Fibroblast of the conjunctiva (primary cell): Measurements from ENCODE around the gene BRINP2.

Experiments
- DNase-seq: peaks from one replicate; pipeline ENCODE4 v3.0.0-alpha.2; 2010; ENCODE audit warnings: low read depth

The BRINP2 gene

DNA sequence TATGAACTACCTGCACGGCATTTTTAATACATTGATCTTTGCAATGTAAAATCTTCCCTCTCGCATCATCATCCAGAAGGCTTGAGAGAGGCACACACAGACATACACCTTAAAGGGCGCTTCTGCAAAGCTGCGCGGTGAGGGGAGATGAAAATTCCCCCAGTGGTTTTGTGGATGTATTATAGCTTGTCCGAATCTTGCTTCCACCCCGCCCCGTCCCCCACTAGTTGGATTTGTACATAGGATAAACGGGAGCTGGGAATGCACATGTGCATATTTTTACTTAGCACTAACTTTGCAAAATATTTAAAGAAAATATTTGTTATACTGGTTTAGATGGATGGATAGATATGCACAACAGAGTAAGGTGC lies 5.7 kb upstream of the BRINP2 start:
- DNase-seq = no peak

DNA sequence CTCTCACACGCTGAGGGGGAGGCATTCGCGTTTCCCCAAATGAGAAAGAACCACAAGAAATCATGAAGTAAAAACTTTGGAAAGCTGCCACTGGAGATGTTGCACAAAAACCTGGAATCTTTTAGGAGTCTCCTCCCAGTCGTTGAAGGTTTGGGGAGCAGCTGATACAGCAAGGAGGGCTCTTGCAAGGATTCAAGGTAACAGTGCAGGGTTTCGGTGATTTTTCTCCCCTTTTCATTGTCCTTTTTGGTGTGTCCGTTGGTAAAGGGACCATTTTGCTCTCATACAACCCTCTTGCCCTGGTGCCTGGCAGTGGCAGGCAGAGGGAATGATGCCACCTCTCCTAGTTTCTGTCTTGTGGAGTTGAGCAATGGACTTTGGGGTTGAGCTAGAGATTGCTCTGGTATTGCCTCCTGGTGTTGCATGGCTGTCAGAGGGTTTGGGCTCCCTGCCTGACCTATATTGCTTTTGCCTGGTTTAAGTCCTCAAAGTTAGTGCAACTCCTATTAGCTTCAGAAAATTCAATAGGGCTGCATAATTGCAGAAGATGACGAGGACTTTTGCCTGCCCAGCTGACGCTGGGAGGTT lies 872 bp downstream of the BRINP2 start:
- DNase-seq = no peak

DNA sequence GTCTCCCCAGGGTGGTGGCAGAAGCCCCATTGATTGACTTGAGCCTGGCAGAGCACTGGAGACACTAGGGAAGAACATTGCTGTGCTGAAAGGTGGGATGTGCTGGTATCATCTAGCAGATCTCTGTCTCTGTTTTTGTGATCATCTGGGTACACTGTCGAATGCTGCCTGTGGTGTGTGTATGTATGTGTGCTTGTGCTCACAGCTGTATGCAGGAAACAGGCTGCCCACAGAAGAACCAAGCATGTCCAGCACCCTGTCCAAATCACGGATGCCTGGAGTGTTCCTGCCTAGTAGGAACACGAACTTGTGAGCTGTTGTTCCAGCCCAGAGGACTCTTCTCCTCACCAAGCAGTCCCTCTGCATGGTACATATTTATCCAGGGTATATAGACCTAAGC lies 1.5 kb downstream of the BRINP2 start:
- DNase-seq = no peak

DNA sequence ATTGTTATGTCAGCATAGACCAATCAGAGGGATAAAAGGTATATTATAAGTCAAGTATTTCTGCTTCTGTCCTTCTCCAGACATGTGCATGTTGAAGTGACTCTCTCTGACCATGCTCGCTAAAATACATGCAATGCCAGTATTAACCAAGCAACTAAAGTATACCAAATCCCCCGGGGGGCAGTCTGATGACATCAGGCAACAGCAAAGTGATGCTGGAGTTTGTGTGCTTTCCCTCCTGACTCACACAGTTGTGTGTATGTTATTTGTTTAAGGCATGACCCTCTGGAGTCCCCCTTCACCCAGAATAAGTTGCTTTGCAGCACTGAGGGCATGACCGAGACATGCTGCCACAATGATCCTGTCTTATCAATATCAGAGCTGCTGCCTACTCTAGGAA lies 2.1 kb downstream of the BRINP2 start:
- no peak for DNase-seq

DNA sequence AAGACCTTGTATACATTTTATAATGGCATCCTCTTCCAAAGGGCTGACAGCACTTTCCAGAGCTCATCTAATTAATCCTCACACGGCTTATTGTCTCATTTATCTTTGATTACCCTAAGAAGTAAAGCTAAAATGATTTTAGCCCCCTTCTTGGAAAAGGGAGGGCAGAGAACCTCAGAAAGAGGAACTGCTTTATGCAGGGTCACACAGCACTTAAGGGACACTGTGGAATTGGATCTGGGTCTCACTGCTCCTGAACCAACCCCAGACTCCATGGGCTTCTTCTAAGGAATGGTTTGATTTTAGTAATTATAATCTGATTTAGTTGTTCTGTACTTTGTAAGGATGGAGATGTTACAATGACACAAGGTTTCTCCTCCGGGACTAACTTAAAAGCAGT lies 3.2 kb downstream of the BRINP2 start:
- no peak for DNase-seq

DNA sequence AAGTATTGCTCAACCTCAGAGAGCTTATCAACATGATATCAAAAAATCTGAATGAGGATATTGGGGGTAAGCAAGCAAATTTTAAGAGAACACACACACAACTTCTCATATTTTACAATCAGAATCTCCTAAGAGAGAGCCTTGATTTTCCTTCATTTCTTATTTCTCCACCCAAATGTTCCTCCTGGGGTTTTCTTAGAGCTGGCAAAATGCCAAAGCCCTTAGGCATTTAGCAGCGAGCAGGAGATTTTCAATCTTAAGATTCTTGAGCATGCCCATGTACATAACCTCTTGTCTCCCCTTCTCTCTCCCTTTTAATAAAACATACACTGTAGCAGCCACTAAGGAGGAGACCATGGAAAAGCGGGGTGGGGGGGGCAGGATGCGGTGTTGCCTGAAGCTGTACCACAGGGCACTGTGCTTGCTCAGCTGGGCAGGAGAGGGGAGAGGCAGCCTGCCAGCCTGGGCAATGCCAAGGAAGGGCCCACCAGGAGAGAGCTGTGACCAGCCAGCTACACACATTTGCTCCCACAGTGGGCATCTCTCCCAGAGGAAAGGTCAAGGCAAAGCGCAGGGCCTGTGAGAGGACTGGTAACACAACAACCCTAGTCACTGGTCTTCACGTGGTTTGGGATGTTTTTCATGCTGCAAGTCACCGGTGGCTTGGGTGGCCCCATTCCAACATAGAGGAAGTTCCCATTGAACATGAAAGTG lies 4.3 kb downstream of the BRINP2 start:
- DNase-seq = no peak

DNA sequence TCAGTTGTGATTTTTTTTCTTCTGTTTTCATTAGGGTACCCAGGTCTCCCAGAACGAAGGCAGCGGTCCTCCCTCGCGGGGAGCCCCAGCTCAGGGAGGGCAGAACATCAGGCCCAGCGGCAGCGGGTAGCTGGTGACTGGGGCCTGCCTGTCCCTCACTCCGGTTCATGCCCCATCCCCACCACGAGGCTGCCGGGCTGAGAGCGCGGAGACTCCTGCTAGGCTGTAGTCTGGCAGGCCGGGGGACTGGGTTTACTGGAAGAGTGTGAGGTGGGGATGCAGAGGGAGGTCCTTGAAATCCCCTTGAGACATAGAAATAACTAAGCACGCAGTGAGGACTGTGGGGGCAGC lies 10.5 kb downstream of the BRINP2 start:
- DNase-seq = no peak

DNA sequence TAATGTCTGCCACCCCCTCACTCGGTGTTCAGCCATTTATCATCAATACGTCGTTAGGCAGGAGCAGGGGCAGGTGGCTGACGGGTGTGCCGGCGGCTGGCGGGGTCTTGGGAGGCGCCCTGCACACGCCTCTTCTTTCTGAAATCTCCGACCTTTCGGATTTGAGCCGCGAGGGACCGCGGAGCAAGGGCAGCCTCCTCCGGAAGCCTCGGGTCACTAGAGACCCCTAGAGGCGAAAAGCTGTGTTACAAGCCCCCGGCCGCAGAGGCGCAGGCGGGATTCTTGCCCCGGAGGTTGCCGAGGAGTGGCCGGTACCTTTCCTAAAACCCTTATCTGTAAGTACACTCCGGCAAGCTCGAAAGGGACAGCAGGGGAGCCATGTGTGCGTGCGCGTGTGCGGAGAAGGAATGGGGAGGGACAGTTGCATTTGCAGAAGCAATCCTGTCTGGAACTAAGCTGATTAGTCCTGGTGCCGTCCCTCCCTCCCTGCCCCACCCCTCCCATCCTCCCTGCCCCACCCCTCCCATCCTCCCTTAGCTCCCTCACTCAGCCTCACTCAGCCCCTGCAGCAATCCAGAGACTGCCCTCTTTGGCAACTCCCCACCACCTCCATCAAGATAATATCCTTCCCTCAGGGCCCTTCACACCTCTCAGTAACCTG lies 11.0 kb downstream of the BRINP2 start:
- DNase-seq = peak; percentile 10

DNA sequence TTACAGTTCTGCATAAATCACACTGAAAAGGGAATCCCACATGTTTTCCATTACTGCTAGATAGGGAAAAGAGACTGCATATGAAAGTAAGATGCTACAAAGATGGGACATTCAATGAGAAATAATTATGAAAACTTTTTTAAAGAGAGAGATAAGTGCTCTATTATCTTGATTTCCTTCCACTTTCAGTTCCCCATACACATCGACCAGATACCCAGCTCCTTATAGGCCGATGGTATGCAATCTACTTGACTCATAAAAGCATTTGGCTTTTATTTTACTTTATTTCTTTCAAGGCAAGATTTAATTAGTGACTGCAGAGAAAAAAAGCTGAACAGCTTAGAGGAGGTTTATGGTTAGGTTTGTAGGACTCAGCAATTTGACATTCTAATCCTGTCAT lies 13.1 kb downstream of the BRINP2 start:
- DNase-seq = no peak

DNA sequence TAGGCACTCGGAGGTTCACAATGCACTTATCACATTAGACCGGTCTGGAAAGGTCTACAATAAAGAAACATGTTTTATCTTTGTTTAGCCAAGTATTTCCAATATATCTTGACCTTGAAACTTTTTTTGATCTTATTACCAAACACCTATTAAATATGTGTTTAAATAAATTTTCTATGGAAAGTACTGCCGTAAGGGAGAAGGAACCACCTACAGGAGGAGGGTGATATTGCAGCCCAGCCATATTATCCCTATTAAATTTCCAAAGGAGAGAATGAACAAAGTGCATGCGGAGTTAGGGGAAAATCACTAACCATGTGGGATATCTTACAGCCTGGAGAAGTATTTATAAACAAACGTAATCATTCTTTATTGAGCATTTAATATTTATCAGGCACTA lies 14.5 kb downstream of the BRINP2 start:
- no peak for DNase-seq

DNA sequence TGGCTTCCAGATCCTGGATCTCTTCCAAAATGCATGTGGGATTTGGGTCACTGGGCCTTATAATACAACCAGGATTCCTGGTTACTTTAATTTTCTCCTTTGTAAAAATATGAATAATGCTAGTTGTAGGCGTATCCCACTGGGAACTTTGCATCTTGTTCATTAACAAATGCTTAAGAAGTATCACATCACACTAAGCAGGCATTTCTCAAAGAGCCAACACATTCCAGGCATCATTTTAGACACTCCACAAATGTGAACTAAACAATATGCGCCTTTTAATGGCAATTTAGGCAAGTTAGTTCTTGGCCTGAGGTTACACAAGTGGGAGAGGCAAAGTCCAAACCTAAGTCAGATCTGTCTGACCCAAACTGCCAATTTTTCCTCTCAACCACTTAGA lies 15.9 kb downstream of the BRINP2 start:
- no peak for DNase-seq

DNA sequence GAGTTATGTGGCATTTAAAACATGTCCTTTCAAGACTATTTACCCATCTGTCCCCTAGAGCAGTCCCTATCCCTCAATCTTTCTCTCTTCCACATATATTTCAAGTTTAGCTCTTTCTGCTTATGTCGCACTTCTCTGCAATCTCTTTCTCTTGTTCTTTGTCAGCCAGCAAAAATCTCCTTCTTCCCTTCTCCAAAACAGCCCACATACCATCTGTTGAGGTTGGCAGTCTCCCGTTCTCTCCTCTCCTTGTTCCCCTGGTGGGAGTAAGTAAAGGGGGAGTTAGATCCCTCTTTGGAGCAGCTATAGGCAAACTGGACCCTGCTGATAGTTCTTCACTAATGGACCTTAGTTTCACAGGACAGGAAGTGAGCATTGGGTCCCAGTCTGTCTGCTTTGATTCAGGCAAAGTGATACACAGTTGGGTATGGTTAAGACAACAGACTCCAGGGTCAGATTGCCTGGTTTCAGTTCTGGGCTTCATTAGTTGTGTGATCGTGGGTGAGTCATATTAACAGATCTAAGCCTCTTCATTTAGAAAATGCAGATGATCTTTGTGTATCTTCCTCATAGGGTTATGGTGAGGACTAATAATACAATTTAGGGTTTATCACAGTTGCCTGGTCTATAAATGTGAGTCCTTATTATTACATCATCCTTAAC lies 19.7 kb downstream of the BRINP2 start:
- no peak for DNase-seq

DNA sequence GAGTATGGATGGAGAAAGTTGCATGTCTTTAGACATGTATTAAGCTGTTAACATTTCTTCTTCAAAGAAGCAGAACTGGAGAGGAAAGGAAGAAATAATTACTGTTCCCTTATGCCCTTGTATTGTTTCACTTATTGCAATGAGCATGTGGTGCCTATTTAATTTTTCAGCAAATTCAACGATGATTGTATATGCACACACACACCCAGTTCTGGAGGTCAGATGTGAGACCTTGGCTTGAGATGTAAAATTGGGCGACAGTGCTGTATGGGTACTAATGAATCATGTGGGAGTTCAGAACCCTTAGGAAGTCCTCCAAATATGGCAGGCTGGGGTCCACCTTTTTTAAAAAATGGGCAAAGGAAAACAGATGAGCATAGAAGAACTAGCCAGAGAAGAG lies 27.5 kb downstream of the BRINP2 start:
- DNase-seq = no peak

DNA sequence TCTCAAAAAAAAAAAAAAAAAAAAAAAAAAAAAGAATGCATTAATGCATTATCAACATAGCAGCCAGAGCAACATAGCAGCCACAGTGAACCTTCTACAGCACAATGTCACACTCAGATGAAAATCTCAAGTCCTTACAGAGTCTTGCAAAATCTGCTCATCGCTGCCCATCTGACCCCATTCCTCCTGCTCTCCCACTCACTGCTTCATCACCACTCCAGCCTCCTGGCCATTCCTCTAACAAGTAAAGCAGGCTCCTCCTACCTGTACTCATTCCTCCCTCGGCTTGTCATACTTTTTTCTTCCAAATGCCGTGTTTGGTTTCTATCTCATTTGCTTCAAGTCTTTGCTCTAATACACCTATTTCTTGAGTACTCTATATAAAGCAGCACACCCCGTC lies 29.5 kb downstream of the BRINP2 start:
- DNase-seq = no peak

DNA sequence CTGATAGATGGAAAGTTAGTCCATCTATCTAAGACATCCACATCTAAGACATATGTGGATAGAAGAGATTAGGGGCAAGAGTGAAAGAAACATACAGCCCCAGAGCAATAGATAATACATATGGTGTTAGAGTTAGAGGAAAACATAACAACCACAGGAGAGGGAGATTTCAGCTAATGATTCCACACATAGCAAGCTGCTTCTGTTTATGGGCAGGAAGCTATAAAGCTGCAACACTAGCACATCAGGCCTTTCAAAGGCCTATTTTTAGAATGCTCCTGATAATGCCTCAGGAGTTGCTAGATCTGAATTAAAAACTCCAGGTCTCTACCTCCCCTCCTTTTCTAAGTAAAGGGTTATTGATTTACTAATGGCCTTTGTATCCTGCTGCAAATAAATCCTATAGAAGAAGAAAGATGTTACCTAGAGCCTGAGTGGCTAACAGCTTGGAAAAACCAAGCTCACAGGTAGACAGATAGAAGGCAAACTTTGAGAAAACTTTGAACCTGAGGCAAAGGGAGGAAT lies 36.1 kb downstream of the BRINP2 start:
- no peak for DNase-seq

DNA sequence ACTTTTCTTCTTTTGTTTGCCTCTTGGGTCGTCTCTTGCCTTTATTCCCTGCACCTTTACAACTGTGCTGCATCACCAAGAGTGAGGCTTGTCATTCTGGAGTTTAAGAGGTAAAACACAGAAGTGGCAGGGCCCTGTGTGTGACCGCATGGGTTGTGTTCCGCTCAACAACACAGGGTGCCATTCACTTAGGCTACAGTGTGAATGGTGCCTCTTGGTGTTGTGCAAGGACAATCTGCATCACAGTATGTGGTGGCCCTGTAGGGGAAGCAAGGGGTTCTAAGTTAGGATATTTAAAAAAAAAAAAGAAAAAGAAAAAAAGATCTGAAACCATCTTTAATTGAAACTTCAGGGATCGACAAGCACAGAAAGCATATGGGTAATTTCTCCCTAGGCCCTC lies 38.2 kb downstream of the BRINP2 start:
- DNase-seq = no peak

DNA sequence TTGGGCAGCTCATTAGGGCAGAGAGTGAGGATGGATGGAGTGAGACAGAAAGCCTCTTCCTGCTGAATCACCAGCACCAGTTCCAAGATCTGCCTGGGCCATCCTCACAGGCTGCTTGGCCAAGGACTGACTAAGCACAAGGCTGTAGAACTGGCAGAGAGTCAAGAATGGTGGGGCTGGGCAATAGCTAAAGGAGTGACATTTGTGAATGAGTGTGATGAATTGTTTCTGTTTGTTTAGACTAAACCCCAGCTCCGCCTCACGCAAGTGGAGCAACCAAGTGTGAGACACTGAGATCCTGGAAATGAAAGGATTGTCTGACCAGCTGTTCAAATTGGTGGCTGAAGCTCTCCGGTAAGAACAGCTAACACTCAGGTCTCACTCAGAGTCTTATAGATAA lies 38.6 kb downstream of the BRINP2 start:
- DNase-seq = peak; percentile 98

DNA sequence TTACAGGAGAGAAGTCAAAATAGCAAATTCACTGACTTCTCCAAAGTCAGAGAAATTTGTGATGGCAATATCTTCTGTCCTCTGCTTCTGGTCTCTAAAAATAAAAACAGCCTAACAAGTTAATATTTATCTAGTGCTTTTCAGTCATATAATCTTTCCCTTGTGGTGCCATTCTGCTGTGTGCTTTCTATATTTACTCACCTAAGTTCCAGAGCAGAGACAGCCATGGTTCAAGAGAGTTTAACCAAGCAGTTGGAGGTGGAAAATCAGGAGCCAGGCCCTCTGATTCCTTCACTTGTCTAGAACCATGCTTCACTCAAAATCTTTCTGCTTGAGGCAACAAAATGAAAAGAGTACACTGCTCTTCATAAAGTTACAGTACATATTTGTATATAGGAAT lies 39.3 kb downstream of the BRINP2 start:
- no peak for DNase-seq

DNA sequence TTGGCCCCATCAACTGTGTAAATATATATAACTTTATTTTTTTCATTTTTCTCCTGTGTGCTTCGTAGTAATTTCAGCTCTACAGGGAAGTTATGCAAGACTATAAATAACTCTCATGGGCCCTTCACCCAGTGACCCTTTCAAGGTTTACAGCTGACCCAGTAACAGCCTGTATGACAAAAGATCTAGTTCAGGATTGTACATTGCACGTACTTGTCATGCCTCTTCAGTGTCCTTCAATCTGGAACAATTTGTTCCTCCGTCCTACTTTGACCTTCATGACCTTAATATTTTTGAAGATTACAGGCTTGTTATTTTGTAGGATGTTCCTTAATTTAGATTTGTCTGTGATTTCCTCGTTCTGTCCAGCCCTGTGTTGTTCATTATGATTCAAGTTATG lies 40.5 kb downstream of the BRINP2 start:
- no peak for DNase-seq

DNA sequence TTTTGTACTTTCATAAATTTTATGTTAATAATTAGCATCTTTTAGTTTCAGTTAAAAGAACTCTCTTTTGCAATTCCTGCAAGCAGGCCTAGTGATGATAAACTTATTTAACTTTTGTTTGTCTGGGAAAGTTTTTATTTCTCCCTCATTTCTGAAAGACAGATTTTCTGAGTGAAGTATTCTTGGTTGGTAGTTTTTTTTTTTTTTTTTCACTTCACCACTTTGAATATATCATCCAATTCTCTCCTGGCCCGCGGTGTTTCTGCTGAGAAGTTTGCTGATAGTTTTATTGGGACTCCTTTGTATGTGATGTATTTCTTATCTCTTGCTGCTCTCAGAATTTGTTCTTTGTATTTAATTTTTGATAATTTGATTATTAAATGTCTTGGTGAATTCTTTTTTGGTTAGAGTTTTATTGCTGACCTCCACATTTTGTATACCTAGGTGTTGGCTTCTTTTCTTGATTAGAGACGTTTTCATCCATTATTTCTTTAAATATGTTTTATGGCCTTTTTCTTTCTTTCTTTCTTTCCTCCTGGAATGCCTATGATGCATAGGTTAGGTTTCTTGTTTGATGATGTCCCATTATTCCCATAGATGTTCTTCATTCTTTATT lies 45.9 kb downstream of the BRINP2 start:
- DNase-seq = no peak

DNA sequence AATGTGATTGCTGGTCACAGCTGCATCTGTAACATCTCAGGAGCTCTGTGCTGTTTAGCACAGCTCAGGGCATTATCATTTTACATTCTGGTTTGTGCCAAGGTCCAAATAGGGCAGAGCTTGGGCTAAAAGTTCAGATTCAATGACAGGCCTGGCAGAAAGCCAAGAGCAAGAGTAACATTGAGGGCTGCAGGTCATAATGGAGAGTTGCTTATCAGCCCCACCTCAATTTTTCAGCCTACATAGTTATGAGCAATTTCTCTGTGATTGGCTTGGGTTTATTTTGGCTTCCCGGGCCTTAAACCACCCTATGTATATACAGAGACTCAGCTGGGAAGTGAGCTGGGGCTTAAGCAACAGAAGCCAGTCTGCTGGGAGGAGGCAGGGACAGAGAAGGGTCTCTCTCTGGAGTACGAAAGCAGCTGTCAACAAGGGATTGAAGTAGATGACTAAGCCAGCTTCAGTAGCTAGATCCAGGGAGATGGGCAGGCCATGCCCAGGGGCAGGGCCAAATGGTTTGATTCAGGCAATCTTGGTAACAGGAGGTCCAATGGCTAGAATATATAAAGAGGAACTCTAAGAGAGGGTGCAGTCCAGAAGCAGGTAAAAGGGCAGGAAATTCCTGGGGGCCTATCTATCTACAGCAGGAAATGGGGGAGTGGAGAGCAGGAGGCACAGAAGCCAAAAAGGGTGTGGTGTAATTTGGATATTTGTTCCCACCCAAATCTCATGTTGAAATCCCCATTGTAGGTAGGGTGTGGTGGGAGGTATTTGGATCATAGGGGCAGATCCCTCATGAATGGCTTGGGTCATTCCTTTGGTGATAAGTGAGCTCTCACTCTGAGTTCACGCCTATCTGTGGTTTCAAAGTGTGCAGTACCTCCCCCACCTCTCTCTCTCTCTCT lies 49.0 kb downstream of the BRINP2 start:
- no peak for DNase-seq

DNA sequence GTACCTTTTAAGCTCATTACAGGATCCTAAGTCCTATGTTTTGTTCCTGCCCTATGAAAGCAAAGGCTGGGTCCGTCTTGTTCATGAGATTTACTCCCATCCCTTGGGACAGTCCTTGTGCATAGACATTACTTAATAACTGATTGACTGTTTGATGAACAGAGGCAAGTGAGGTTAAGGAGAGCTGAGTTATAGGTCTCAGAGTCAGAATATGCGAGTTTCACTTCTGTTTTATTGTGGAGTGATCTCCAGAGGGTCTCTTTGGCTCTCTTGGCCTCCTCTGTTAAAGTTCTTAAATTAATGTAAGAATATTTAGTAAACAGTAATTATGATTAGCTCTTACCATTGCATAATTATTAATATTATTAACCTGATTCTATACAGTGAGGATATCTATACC lies 52.6 kb downstream of the BRINP2 start:
- no peak for DNase-seq
